ENCODE results near the gene ASPSCR1.

ASPSCR1 gene

DNA sequence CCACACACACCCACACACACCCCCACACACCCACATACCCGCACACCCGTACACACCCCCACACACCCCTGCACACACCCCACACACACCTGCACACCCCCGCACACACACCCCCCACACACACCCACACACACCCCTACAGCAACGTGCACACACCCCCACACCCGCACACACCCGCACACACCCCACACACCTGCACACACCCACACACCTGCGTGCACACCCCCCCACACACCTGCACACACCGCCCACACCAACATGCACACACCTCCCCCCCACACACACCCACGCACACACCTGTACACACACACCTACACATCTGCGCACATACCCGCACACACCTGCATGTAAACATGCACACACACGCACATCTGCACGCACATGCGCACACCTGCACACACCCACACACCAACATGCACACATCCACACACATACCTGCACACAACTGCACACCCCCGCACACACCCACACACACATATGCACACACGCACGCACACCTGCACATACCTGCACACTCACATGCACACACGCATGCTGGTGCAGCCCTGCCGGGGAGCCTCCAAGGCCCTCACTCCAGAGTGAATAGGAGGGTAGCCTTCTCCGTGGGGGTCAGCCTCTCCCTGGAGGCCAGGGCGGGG, 7.5 kb downstream of the ASPSCR1 start:
- H3K4me3 ChIP-seq (ENCODE audit: control insufficient read depth, low read depth, low read length), result no peak overlapping the region
- TF ChIP-seq, protein P1, sequence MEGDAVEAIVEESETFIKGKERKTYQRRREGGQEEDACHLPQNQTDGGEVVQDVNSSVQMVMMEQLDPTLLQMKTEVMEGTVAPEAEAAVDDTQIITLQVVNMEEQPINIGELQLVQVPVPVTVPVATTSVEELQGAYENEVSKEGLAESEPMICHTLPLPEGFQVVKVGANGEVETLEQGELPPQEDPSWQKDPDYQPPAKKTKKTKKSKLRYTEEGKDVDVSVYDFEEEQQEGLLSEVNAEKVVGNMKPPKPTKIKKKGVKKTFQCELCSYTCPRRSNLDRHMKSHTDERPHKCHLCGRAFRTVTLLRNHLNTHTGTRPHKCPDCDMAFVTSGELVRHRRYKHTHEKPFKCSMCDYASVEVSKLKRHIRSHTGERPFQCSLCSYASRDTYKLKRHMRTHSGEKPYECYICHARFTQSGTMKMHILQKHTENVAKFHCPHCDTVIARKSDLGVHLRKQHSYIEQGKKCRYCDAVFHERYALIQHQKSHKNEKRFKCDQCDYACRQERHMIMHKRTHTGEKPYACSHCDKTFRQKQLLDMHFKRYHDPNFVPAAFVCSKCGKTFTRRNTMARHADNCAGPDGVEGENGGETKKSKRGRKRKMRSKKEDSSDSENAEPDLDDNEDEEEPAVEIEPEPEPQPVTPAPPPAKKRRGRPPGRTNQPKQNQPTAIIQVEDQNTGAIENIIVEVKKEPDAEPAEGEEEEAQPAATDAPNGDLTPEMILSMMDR (conservative IDR thresholded peaks at IDR 0.05; ENCODE audit: control insufficient read depth, insufficient read depth, low read depth, low read length), result no peak
- DNase-seq (ENCODE audit: low read depth), result no peak

DNA sequence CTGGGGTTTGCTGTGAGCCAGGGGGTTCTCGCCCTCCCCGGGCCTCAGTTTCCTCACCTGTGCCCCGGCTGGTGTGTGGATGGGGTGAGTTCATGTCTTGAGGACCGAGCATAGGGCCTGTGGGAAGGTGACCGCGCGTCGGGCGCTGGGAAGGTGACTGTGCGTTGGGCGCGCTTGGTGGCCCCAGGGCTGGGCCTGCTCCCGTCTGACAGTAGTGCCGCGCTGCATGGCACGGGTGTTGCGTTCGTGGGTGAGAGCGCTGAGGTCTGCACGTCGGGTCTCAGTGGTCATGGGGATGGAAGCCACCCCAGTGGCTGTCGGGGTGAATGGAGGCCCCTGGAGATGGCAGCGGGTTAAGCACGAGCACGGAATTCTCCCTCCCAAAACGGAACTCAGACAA, 9.2 kb downstream of the ASPSCR1 start:
- H3K4me3 ChIP-seq (ENCODE audit: control insufficient read depth, low read depth, low read length), result no peak overlapping the region
- no peak for DNase-seq (ENCODE audit: low read depth)
- TF ChIP-seq, protein P1 (conservative IDR thresholded peaks at IDR 0.05; ENCODE audit: control insufficient read depth, insufficient read depth, low read depth, low read length), result no peak

DNA sequence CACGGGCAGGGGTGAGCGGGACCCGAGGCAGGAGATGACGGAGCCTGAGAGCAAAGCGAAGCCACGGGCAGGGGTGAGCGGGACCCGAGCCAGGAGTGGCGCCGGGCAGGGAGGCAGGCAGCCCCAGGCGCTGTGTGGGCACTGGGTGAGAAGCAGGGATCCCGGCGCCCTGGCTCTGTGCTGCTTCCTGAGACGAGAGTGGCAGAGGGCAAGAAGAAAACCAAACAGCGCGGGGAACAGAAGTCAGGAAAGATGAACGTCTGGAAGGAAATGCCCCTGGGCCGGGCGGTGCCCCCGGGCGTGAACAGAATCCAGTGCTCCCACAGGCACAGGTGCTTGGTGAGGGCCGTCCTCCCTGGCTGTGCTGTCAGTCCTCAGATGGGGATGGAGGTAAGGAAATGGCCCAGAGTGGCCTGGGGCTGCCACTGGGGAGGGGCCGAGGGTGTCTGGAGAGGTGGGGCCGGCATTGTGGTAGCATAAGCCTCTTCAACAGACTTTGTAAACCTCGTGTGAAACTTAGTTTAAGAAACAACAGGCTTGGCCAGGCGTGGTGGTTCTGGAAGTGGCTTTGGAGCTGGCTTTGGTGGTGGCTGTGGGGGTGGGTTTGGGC, 9.8 kb downstream of the ASPSCR1 start:
- no peak overlapping the region for H3K4me3 ChIP-seq (ENCODE audit: control insufficient read depth, low read depth, low read length)
- TF ChIP-seq, protein P1 (conservative IDR thresholded peaks at IDR 0.05; ENCODE audit: control insufficient read depth, insufficient read depth, low read depth, low read length), result no peak
- no peak for DNase-seq (ENCODE audit: low read depth)

DNA sequence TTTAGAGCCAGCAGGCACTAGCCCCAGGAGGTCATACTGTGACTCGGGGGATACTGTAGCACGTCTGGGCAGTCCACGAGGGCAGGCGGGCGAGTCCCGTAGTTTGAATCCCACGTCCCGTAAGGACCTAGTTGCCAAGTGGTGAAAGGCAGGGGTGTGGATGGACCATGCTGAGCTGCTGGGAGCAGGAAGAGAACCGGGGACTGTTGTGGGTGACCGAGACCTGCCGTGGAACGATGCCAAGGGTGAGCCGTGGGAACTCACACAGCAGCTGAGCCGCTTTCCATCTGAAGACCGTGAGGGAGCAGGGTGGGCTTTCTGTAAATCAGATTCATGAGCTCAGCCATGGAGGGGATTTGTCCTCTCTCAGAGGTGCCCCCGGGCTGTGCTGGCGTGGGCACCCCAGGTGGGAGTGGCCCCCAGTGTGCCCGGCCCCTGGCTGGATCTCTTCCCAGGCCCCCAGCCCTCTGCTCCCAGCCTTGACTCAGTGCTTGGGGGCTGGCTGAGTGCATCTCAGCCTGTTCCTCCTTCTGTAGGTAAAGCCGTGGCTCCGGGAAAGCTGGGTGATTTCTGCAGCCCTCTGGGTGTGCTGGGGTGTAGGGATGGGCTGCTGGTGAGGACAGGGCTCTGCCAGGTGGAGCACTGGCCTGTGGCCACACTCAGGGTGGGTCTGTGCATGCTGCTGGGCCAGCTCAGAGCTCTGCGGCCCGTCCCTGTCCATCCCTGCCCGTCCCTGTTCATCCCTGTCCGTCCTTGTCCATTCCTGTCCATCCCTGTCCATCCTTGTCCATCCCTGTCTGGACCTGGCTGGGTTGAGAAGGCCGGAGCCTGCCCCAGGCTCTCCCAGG, 13.6 kb downstream of the ASPSCR1 start:
- DNase-seq (ENCODE audit: low read depth), result no peak
- no peak overlapping the region for H3K4me3 ChIP-seq (ENCODE audit: control insufficient read depth, low read depth, low read length)
- TF ChIP-seq, protein P1 (conservative IDR thresholded peaks at IDR 0.05; ENCODE audit: control insufficient read depth, insufficient read depth, low read depth, low read length), result no peak

DNA sequence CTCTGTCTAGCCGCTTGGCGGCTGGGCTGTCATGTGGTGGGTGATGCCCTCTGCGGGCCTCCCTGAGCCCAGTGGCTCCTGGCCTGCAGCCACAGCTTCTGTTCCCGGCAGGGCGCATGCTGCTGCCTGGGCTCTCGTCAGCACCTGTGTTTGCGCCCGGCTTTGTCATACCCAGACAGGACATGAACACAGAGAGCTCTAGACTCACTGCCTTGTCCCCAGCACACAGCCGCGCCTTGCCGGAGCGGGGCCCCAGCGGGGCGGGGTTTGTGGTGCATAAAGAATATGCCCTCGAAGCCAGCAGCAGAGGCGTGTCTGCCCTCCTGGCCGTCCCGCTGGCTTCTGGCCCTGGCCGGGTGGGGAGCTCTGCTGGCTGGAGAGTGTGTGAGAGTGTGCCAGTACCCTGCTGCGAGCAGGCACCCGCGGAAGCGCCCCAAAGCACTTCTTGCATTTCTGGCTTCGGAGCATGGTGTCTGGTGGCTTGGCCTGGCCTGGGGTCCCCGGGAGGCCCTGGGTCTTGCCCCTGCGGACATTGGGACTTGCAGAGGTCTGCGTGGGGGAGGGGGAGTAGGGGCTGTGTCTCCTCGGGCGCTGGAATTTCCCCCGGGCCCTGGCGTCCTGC, 14.4 kb downstream of the ASPSCR1 start:
- TF ChIP-seq, protein P1 (conservative IDR thresholded peaks at IDR 0.05; ENCODE audit: control insufficient read depth, insufficient read depth, low read depth, low read length), result no peak
- no peak overlapping the region for H3K4me3 ChIP-seq (ENCODE audit: control insufficient read depth, low read depth, low read length)
- DNase-seq (ENCODE audit: low read depth), result peak; percentile 22

DNA sequence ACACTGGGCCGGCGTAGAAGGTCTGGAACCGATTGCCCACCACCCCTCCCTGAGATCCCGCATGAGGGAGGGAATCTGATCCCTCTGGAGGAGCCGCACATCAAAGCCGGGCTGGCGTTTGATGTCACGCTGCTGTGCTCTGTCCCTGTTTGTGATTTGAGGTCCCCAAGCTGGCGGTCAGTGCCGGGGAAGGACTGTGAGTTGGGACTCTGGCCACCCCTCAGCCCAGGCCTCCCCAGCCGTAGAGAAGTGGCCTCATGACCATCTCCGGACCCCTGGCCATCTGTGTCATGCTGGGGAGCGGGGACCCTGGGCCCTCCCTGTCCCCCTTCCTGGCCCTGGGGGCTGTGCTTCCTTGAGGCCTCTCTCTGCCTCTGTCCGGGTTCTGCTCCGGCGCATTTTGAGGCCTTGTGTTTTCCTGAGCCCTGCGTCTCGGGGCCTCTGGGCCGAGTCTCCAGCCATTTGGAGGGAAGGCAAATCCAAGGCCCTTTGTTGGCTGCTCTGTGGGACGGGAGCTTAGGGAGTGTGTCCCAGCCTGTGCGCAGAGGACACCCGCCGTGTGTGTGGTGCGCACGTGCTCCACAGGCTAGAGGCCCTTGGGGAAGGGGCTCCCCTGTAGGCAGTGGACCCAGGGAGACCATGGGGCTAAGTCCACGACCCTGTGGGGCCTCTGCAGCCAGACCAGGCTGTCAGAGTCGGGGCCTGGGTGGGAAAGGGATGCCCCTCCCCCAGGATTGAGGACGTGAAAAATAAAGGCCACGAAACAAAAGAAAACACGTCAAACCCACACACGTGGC, 15.1 kb downstream of the ASPSCR1 start:
- no peak overlapping the region for H3K4me3 ChIP-seq (ENCODE audit: control insufficient read depth, low read depth, low read length)

More for the DNA sequence above, 15.1 kb downstream of the ASPSCR1 start:
- no peak for DNase-seq (ENCODE audit: low read depth)
- TF ChIP-seq, protein P1 (conservative IDR thresholded peaks at IDR 0.05; ENCODE audit: control insufficient read depth, insufficient read depth, low read depth, low read length), result no peak
